KG1 (cell line): ENCODE data around the gene GOLPH3L.
"Not testable (repeated sequence)": the region's sequence is repeated elsewhere in the genome, so short reads cannot be mapped to it uniquely, and the experiment has no call there.

Experiments used
- DNase-seq: peaks from one replicate; lab custom pipeline; 2025; lab: John Stamatoyannopoulos, UW

Gene GOLPH3L

DNA sequence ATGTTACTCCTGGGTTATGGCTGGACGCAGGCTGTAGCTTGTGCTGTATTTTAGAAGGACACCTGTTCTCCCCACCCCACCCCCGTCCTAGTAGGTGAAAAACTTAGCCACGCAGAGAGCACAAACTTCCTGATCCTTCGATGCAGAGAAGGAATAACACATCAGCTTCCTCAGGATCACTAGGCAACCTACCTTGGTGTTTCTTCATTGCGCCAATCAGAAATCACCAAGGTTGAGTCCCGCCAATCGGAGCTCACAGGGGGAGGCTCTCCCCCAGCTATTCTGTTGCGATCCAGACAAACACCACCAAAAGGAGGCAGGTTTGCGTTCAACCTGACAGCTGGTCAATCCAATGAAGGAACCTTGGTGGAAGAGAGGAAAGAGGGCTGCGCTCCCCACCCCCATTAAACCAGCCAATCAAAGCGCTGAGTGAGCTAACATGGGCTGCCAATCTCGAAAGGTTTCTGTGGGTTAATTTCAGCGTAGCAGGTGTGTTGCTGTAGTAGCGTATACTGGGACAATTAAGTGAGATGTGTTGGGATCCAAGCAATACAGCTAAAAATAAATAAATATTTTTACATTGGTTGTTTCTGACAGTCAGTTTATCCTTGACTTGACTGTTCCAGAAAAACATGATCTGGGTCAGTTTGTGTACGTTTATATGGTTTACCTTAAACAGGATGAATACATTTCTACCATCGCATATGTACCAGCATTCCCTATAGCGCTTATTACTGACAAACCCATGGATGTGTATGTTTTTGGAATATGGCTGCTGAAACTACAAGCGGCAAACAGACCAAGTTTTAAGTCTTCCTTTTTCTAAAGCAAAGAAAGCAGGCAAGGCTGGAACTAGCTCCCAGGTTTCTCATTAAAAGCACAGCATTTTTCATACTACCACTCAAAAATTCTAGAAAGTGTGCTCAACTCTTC, at the start of gene GOLPH3L:
TSS of gene GOLPH3L (minus strand) at position 160 of the 933 bp plus-strand sequence. CDS start 2,316 bp downstream, outside the sequence.
- DNase-seq = peak; percentile 97

DNA sequence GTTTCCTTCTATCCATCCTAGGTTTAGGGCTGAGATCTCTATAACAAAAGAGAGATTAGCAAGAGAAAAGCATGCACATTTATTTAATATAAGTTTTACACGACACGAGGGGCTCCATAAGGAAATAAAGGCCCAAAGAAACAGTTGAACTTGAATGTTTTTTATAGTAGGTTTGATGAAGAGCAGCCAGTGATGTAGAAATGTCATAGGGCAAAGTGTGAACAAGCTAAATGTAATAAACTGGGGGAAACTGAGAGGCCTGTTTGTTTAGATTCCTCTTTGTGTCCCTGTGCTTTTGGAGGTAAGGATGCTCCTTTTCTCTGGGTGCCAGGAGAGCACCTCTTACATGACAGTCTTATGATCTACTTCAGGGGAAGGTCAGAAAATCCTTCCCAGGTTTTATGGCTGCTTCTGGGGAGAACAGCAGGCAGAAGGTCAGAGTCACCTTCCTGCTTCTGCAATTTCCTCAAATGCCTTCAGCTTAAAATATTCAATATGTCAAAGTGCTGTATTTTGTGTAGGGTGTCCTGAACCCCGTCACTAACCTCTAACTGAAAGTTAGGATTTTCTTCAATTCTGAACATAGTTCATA, 33.3 kb upstream of the GOLPH3L start:
- no peak for DNase-seq

DNA sequence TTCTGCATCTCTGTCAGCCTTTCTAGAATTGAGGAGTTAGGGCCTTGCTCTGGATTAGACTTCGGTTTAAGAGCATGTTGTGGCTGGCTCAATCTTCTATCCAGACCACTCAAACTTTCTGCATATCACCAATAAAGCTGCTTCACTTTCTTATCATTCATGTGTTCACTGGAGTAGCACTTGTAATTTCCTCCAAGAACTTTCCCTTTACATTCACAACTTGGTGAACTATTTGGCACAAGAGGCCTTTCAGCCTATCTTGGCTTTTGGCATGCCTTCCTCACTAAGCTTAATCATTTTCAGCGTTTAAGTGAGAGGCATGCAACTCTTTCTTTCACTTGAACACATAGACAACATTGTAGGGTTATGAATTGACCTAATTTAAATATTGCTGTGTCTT, 27.4 kb upstream of the GOLPH3L start:
- DNase-seq = no peak

DNA sequence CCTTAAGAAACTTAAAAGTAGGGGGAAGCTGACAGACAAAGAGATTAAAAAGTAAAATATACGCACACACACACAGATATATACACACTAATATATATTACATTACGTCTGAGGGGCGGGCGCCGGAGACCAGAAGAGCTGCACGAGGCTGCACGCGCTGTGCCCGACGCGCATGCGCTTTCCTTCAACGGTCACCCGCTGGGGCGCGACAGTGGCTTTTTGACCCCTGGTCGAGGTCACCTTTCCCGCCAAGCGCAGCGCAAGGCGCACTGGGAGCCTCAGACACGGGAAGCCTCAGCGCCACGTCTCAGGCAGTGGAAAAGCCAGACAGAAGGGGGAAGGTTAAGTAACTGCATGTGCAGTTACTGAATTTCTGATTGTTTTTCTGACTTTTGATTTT, 23.7 kb upstream of the GOLPH3L start, which contains the start of gene HORMAD1:
TSS of gene HORMAD1 (minus strand) at position 193 of the 400 bp plus-strand sequence. CDS start 1,390 bp downstream, outside the sequence.
- no peak for DNase-seq

DNA sequence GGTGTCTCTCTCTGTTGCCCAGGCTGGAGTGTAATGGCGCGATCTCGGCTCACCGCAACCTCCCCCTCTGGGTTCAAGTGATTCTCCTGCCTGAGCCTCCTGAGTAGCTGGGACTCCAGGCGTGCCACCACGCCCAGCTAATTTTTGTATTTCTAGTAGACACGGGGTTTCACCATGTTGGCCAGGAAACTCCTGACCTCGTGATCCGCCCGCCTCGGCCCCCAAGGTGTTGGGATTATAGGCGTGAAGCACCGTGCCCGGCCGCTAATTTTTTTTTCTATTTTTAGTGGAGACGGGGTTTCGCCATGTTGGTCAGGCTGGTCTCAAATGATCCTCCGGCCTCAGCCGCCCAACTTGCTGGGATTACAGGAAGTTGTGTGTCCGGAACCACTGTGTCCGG, 23.1 kb upstream of the GOLPH3L start:
- DNase-seq = no peak

DNA sequence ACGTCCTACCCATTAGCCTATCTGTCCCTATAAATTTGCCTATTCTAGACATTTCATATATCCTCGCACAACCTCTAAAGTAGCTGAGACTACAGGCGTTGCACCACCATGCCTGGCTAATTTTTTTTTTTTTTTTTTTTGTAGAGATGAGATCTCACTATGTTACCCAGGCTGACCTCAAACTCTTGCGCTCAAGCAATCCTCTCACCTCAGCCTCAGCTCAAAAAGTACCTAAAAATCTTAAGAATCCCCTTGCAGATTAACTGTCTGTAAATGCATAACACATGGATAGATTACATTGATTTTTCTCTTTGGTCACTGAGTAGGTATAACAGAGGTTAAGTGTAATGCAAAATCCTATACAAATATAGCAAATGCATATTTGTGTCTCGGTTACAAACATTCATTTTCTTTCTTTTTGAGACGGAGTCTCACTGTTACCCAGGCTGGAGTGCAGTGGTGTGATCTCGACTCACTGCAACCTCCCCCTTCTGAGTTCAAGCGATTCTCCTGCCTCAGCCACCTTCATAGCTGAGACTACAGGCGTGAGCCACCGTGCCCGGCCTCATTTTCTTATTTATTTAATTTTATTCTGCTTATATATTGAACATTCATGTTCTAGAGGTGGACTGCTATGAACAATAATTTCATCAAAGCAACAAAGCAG, 21.4 kb upstream of the GOLPH3L start:
- no peak for DNase-seq

DNA sequence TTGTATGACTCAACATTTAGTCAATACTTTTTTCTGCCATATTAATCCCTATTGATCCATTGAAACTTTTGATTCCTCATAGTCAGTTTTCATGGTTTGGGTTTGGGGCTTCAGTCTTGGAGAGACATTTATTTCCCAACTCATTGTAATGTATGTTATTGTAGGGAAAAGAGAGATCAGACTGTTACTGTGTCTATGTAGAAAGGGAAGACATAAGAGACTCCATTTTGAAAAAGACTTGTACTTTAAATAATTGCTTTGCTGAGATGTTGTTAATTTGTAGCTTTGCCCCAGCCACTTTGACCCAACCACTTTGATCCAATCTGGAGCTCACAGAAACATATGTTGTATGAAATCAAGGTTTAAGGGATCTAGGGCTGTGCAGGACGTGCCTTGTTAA, 12.1 kb upstream of the GOLPH3L start:
- not testable (repeated sequence) for DNase-seq

DNA sequence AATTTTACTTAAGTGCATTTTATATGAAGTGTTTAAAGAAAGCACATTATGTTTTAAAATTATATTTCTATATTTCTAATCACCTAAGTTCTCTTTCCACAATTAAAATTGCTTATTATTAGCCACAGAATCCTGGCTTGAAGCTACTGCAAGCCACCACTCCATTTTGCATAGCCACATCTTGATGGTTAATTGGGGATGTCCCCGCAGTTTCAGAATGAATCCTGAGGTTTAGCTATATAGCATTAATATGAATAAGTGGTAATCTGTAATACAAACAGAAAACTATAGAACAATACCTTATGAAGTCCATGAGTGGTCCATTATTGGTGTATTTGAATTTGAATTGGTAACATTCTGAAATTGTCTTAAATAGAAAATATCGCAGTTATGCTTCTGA, 11.6 kb upstream of the GOLPH3L start:
- DNase-seq = no peak

DNA sequence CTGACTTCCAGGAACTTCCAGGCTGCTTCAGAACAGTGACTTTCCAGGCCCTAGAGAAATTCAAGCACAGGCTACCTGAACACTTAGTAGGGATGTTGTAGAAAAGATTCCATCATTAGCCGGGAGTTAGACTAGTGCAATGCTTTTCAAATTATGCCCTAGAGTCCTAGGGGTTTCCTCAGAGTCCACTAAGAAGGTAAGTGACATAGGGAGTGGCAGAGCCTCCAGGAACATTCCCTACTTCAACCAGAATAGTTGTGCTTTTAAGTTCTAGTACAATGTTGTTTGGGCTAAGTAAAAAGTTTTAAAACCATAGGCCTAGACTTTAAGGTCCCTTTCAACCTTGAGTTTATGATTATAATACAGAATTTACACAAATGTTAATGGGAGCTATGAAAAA, 9.1 kb upstream of the GOLPH3L start:
- DNase-seq = no peak

DNA sequence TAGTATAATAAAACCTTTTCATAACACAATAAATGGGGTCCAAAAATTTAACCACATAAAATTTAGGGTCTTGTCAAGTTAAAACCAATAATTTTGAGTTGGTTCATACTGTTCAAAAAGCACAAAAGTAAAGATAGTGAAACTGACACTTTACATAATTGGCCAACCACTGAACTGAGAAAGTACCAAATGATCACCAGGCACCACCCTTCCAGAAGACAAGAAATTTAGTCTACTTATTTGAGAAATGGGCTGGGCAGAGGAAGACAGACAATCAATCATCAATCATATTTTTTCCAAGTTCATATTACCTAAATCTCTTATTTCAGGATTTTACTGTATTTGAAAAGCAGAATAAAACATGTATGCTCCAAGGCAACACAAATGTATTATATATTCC, 6.5 kb upstream of the GOLPH3L start:
- DNase-seq = no peak

DNA sequence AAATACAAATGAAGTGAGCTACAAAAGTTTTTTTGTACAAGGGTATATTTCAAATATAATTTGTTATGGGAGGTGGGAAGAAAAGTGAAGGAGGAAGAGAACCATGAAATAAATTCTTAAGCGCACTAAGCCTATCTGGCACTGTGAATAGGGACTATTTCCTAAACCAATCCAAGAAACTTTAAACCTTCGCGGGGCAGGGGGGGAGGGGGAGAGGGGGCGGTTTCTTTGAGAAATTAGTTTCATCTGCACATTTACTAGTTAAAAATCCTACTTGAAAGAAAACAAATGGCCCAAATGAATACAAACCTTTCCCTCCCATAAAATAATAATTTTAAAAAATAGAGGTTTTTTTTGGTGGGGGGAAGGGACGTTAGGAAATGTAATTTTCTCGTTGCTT, 364 bp downstream of the GOLPH3L start:
- peak; percentile 10 for DNase-seq

DNA sequence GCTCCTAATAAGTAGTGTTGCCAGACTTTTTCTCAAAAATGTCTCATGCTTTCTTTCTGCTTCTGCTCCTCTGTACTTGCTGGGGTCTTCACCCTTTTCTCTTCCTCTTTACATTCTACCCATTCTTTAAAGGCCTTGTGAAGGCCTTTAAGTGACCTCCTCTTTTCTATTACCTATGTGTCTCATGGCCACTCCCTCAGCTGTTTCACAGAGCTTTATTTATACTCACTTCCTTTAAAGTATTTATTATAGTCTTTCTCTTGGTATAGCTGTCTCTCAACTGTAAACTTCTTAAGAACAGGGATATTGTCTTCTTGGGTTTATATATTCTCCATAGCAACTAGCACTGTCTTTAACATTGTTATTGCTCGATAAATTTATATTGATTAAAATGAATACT, 792 bp downstream of the GOLPH3L start:
- DNase-seq = no peak

DNA sequence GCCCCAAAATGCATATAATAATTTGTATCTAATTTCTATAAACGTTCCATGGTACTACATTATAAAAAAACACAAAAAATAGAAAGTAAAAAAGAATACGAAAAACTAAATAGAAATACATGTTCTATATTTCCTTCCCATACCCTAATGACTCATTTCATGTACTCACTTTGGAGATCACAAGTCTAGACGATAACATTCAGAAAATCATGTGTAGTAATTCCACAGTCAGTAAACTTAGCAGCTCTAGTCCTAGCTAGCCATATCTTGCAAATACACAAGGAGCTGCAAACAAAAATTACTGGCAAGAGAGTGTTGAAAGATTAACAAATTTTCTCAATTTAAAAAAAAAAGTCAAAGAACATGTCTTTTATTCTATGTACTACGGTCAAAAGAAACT, 1.4 kb downstream of the GOLPH3L start:
- no peak for DNase-seq

DNA sequence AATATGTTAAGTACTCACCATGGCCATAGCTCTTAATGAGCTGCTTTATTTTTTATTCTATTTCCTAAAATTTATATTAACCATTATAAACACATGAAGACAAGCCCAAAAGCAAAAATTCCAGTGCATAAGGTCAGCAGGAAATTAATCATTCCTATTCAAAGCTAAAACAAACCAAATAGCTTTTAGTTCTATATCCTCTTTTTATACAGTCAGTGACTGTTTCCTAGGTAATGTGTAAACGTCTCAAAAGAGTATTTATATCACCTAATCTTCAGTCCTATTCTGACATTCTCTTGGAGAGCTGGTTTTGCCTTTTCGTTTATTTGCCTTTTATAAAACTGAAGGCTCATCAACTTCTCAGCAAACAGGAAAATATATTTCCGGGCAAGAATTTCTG, 4.2 kb downstream of the GOLPH3L start:
- no peak for DNase-seq

DNA sequence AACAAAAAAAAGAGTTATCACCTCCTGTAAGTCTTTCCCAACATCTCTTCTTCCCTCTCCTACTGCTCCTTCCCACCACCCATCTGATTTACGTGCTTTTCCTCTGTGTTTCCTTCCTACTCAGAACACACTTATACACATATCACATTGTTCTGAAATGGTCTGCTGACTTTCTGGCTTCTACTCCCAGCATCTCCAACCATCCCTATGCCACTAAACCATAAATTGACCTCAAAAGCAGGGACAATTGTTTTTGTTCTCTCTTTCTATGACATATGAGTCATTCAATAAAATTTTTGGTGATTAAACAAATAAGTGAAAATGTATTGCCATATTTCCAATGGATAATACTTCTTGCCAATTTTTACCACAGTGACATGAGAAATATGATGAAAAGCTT, 8.2 kb downstream of the GOLPH3L start:
- no peak for DNase-seq

DNA sequence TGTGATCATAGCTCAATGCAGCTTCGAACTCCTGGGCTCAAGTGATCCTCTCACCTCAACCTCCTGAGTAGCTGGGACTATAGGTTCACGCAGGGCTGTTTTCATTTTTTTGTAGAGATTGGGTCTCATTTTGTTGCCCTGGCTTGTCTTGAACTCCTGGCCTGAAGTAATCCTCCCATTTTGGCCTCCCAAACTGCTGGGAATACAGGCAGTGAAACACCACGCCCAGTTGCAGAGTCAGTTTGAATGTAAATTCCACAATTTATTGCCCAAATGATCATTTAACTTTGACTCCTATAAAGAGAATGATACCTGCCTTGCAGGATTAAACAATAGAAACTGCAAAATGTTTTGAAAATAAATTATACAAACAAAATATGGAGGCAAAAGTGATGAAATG, 10.7 kb downstream of the GOLPH3L start:
- DNase-seq = no peak

DNA sequence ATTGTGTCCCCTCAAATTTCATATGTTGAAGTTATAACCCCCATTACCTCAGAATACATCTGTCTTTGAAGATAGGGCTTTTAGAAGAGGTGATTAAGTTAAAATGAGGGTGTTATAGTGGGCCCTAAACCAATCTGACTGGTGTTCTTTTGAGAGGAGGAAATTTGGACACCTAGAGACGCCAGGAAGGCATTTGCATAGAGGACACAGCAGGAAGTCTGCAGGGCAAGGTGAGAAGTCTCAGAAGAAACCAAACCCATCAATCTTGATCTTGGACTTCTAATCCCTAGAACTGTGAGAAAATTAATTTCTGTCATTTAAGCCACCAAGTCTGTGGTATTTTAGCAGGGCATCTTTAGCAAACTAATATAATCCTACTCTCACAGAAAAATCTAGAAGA, 13.0 kb downstream of the GOLPH3L start:
- DNase-seq = no peak

DNA sequence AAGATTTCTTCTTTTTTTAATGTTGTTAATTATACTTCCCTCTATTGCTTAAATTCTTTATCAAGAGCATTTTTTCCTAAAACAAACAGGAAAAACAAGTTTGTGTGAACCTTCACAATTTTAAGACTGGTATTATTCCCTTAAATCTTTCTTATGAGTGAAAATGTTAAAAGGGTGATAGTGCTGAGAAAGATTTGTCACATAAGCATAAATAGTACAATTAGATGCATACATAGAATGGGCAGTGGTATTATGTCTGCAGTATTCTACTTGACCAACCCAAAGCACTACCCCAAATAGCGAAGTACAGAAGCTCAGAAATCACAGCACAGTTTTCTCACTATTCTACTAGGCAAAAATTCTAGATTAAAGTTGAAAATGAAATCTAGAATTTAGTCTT, 18.0 kb downstream of the GOLPH3L start:
- no peak for DNase-seq

DNA sequence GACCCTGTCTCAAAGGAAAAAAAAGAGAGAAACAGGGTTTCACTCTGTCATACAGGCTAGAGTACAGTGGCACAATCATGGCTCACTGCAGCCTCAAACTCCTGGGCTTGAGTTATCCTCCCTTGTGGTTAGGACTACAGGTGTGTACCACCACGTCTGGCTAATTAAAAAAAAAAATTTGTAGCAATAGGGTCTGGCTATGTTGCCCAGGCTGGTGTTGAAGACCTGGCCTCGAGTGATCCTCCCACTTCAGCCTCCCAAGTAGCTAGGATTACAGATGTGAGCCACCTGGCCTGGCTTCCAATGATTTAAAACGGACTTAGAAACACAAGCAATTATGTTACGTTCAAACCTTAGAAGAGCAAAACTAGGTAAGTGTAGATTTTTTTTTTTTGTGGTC, 22.1 kb downstream of the GOLPH3L start:
- DNase-seq = no peak

DNA sequence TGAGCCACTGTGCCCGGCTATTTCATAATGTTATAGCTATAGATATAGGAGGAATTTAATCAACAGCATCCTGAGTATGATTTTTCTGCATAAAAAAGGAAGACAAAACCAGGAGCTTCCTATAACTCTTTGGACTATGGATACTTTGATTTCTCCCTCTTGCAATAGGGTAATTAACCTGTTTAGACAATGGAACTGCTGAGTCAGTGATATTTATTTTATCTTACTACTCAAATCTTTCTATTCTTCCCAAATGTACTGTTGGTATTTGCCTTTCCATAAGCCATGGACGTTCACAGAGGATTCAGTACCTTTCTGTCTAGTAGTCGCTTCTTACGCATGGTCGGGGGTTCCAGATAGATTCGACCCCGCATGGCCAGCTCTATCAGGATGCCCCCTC, 33.6 kb downstream of the GOLPH3L start:
- no peak for DNase-seq

DNA sequence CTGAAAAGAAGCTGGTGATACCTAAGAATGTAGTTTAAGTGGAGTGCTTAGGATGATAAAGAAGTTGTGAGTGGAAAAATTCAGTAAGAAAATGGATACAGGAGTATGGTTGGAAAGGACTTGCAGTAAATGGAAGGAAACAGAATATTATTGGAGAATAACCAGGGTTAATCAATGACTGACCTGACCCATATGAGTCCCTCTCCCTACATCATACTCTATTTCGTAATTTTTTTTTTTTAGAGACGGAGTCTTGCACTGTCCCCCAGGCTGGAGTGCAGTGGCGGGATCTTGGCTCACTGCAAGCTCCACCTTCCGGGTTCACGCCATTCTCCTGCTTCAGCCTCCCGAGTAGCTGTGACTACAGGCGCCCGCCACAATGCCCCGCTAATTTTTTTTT, 34.1 kb downstream of the GOLPH3L start:
- no peak for DNase-seq

DNA sequence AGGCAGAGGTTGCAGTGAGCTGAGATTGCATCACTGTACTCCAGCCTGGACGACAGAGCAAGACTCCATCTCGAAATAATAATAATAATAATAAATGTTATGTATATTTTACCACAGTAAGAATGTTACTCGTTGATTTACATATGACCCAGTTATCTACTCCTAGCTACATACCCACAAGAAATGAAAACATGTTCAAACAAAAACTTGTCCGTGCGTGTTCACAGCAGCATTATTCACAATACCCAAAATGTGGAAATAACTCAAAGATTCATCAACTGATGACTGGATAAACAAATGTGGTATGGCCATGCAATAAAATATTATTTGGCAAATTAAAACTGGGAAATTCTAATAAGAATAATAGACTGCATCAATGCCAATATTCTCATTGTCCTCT, 35.8 kb downstream of the GOLPH3L start:
- DNase-seq = no peak

DNA sequence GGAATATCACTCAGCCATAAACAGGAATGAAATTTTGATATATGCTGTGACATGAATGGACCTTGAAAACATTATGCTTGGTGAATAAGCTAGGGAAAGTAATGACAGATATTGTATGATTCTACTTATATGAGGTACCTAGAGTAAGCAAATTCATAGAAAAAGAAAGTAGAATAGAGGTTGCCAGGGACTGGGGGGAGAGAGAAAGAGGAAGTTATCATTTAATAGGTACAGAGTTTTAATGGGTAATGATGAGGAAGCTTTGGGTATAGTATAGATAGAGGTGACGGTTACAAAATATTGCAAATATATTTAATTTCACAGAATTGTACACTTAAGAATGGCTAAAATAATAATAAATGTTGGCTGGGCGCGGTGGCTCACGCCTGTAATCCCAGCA, 36.4 kb downstream of the GOLPH3L start:
- no peak for DNase-seq
